GM23248 (cell line): Measurements from ENCODE around the gene TNS3. TPM values are rescaled to one million over a fixed set of nuclear protein-coding genes. Genes with fewer than 3 reads are reported as not detected.

Source experiments
- DNase-seq: peaks from one replicate; pipeline ENCODE4 v3.0.0-alpha.2; 2015
- H2AFZ ChIP-seq: fragments of 200-600 bp; sonication (generic); 2 replicates; pipeline ENCODE4 v1.6.1; 2016; ENCODE audit warnings: antibody characterized with exemption
- H3F3A ChIP-seq: fragments of 200-600 bp; sonication (generic); 2 replicates; pipeline ENCODE4 v1.6.1; 2016; ENCODE audit warnings: mild to moderate bottlenecking, antibody characterized with exemption, mixed run types; ENCODE audit not compliant: insufficient read depth
- H3K27ac ChIP-seq: fragments of 200-600 bp; sonication (generic); 2 replicates; pipeline ENCODE4 v1.5.1; 2016; ENCODE audit warnings: mild to moderate bottlenecking
- H3K27me3 ChIP-seq: fragments of 200-600 bp; sonication (generic); replicated peaks from 2 replicates; pipeline ENCODE4 v1.6.1; 2016; ENCODE audit warnings: mild to moderate bottlenecking; ENCODE audit not compliant: insufficient read depth
- H3K36me3 ChIP-seq: fragments of 200-600 bp; sonication (generic); 2 replicates; pipeline ENCODE4 v1.6.1; 2016; ENCODE audit warnings: low read depth, mild to moderate bottlenecking
- H3K4me1 ChIP-seq: fragments of 200-600 bp; sonication (generic); 2 replicates; pipeline ENCODE4 v1.6.1; 2016; ENCODE audit warnings: mild to moderate bottlenecking; ENCODE audit not compliant: insufficient read depth
- H3K4me2 ChIP-seq: fragments of 200-600 bp; sonication (generic); one replicate; pipeline ENCODE4 v1.6.1; 2016; ENCODE audit warnings: mild to moderate bottlenecking; ENCODE audit not compliant: unreplicated experiment
- H3K4me3 ChIP-seq: fragments of 200-600 bp; sonication (generic); 2 replicates; pipeline ENCODE4 v1.5.1; 2016; ENCODE audit warnings: mild to moderate bottlenecking
- H3K79me2 ChIP-seq: fragments of 200-600 bp; sonication (generic); 2 replicates; pipeline ENCODE4 v1.6.1; 2016; ENCODE audit warnings: mild to moderate bottlenecking; ENCODE audit not compliant: insufficient read depth
- H3K9ac ChIP-seq: fragments of 200-600 bp; sonication (generic); 2 replicates; pipeline ENCODE4 v1.6.1; 2016; ENCODE audit warnings: mild to moderate bottlenecking
- H3K9me2 ChIP-seq: fragments of 200-600 bp; sonication (generic); 2 replicates; pipeline ENCODE4 v1.6.1; 2016; ENCODE audit warnings: mixed run types, mild to moderate bottlenecking, moderate library complexity; ENCODE audit not compliant: insufficient read depth
- H3K9me3 ChIP-seq: fragments of 200-600 bp; sonication (generic); one replicate; pipeline ENCODE4 v1.6.1; 2017; ENCODE audit warnings: low read depth
- H4K20me1 ChIP-seq: fragments of 200-600 bp; sonication (generic); 2 replicates; pipeline ENCODE4 v1.6.0; 2016; ENCODE audit not compliant: insufficient read depth
- EZH2 ChIP-seq: fragments of 200-600 bp; sonication (generic); IDR thresholded peaks from 2 replicates; pipeline ENCODE4 v1.6.1; 2018; ENCODE audit warnings: antibody characterized with exemption, mild to moderate bottlenecking; ENCODE audit not compliant: insufficient read depth, poor library complexity, severe bottlenecking
- EZH2phosphoT487 ChIP-seq: fragments of 200-600 bp; sonication (generic); IDR thresholded peaks from 2 replicates; pipeline ENCODE4 v1.6.1; 2018; ENCODE audit warnings: antibody characterized with exemption, moderate library complexity, mild to moderate bottlenecking, low read depth; ENCODE audit not compliant: insufficient read depth
- WGBS, 2 experiments: methylation state at CpG; one replicate each; pipeline ENCODE4 v1.1.6; 2015 to 2017; ENCODE audit warnings: low lambda C conversion rate in 2 of 2, low coverage in 1 of 2; ENCODE audit errors: missing lambda C conversion rate in 2 of 2; 5-methylcytosine and 5-hydroxymethylcytosine counted together
- in situ Hi-C: fragments of 300-500 bp; cut with MboI; formaldehyde crosslinking; loops from 2 replicates; pipeline ENCODE4 v1.15.0; 2020
- polyA plus RNA-seq: library from polyadenylated mRNA; unstranded; fragments of >200 nt; fragmentation: Nextera tagmentation; extraction: Ambion mirVana; gene quantifications from 2 replicates; pipeline ENCODE4 v1.2.1, GENCODE V29; 2016
- total RNA-seq: library from RNA; depleted of rRNA; stranded (reverse); fragments of >200 nt; shearing (Covaris generic); gene quantifications from 2 replicates; pipeline ENCODE4 v1.2.3, GENCODE V29; 2014

TNS3 gene
- total and polyA plus RNA-seq, 2 experiments from 2014 or later, result 18.6 to 47.0 TPM

DNA sequence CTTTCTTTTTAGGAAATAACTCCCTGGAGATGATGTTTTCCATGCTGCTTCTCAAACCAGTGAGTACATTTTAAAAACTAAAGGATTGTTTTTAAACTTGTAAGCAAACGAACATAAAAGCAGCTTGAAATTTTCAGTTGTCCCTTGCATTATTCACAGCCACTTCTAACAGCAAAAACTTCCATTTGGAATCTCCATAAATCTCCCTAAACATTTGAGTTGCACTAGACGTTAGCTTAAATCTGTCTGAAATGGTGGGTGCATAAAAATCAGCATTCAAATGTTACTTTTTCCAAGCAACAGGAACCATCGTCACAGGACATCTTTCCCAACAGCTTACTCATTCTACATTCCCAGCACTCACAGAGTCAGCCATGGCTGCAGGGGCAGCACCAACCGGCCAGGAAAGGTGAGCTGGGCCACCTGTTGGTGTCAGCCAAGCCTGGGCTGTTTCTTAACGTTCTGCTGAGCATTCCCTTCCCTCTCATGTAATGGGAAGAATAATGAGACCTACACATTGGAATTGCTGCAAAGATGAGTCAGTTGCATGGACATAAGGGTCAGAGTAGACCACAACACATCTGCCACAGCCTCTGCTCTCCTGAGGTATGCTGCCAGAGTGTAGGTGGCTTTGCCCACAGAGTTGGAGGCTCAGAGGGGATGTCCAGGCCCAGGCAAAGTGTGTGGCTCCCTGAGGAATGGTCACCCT is 163.2 kb downstream of the TNS3 start:
- no peak overlapping the region for H3K4me3 ChIP-seq
- in situ Hi-C loops, result no loop called here
- H3K9me3 ChIP-seq, result no peaks in the 10 kb centered on the region
- peak overlapping the region; percentile 33 for H3K27ac ChIP-seq
- H4K20me1 ChIP-seq, result no peaks in the 10 kb centered on the region
- H3K9me2 ChIP-seq, result no peaks in the 10 kb centered on the region
- H3F3A ChIP-seq, result peaks cover 14% of the 10 kb centered on the region
- no peak for TF ChIP-seq EZH2
- no peak for TF ChIP-seq EZH2phosphoT487
- H2AFZ ChIP-seq, result no peak overlapping the region
- H3K79me2 ChIP-seq, result no peaks in the 10 kb centered on the region
- H3K9ac ChIP-seq, result no peak overlapping the region
- DNase-seq, result peak; percentile 82
- no peak overlapping the region for H3K4me2 ChIP-seq
- no peaks in the 10 kb centered on the region for H3K27me3 ChIP-seq
- peaks cover 6% of the 10 kb centered on the region; the same call in 1 of the 2 replicates for H3K36me3 ChIP-seq
- H3K4me1 ChIP-seq, result peaks cover 10% of the 10 kb centered on the region
- WGBS, 2 experiments, result 52 to 56% methylated on average over 5 of the region's 5 CpGs

DNA sequence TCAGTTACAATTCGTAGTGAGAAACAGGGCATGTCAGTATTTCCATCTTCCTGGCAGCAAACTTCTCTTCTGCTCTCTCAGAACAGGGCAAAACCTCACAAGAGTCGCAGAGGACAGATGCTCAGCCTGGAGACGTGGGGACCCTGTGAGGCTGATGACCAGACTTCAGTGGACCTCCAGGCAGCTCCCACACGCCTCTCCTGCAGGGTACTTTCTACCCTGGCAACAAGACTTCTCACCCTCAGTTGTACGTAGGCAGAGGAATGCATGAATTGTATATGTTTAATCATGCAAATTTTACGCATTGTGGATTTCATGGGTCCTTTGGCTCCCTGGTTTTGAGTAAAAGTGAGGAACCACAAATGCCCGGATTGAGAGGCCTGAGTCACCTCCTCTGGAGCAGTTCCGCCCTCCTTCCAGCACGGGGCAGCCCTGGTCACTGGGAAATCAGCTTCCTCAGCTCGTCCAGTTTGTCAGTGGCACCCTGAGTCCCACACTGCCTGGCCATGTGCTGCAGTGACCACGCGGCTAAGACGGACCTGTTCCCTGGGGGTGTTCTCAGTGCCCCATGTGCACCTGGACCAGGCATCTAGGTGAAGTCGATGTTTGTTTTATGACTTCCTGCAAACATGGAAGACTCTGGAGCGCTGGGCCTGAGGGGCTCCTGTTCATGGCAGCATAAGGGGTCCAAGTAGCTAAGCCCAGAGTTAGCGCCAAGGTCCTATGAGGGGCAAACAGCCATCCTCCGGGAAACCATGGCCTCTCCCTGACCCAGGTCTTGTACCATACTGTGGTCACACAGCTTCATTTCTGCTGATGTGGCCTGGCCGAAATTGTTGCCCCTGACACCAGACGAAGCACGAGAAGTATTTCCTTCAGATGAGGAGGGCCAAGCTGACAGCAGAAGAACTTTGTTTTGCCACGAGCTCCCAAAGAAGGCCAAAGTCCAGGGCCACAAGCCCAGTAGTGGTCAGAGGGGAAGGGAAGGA is 165.1 kb downstream of the TNS3 start:
- in situ Hi-C loops, result no loop called here
- TF ChIP-seq EZH2, result no peak
- TF ChIP-seq EZH2phosphoT487, result no peak
- H3K36me3 ChIP-seq, result peaks cover 7% of the 10 kb centered on the region

DNA sequence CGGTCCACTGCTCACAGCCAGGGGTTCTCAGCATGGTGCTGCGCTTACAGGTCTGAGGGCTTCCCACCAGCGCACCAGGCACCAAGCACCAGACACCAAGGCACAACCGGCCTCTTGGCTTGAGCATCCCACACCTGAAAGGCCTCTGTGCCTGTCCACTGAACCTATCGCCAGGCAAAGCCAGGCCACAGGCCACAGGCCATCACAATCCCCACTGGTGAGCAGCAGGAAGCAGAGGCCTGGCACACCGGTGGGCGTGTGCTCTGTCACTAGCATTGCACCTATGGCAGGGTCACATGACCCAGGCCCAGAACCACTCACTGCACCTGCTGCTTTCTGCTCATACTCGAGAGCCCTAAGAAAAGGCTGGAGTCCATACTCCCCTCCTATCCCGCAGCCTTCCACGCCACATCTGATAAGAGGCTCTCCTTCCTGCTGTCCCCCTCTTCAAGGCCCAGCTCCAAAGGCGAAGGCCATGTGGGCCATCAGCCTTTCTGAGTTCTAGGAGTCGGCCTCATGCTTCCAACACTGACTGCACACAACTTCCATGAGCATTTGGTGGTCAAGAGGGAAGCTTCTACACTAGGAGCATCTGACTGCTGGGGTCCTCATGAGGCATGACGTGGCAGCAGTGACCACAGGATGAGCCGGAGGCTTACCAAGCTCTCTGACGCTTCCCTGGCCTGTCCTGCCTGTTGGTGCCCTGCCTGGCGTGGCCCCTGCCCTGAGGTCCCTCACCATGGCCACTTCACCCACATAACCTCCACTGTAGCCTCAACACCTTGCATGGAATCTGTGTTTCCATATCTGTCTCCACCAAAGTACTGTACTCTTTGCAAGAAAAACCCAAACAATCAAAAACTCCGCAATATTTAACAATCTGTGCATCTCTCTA is 166.3 kb downstream of the TNS3 start:
- Histone ChIP-seq H3K36me3 (peaks cover 15% of the 10 kb centered on the region), H3K9ac (no peak overlapping the region), H3F3A (peaks cover 14% of the 10 kb centered on the region), H3K4me3 (no peak overlapping the region), H3K9me2 (no peaks in the 10 kb centered on the region), H3K4me1 (peaks cover 10% of the 10 kb centered on the region), H2AFZ (no peak overlapping the region), H3K4me2 (no peak overlapping the region), H3K9me3 (no peaks in the 10 kb centered on the region), H3K27ac (no peak overlapping the region), H4K20me1 (no peaks in the 10 kb centered on the region), H3K27me3 (no peaks in the 10 kb centered on the region), H3K79me2 (no peaks in the 10 kb centered on the region)
- TF ChIP-seq EZH2 (no peak), EZH2phosphoT487 (no peak)
- DNase-seq, result no peak
- in situ Hi-C loops, result no loop called here
- 93 to 94% methylated on average over 17 of the region's 17 CpGs for WGBS, 2 experiments

More for the DNA sequence above, 165.1 kb downstream of the TNS3 start:
- no peaks in the 10 kb centered on the region for H3K79me2 ChIP-seq
- H3K9me2 ChIP-seq, result no peaks in the 10 kb centered on the region
- H2AFZ ChIP-seq, result no peak overlapping the region
- peak; percentile 21 for DNase-seq
- H3K4me2 ChIP-seq, result no peak overlapping the region
- peaks cover 14% of the 10 kb centered on the region for H3F3A ChIP-seq
- no peaks in the 10 kb centered on the region for H3K27me3 ChIP-seq
- H3K9ac ChIP-seq, result no peak overlapping the region
- H3K9me3 ChIP-seq, result no peaks in the 10 kb centered on the region
- H3K4me3 ChIP-seq, result no peak overlapping the region
- peaks cover 10% of the 10 kb centered on the region for H3K4me1 ChIP-seq
- H4K20me1 ChIP-seq, result no peaks in the 10 kb centered on the region
- no peak overlapping the region for H3K27ac ChIP-seq
- WGBS, 2 experiments, result 88 to 91% methylated on average over 21 of the region's 21 CpGs
